Measurements from ENCODE around the gene RPS16. TPM values are rescaled to one million over a fixed set of nuclear protein-coding genes. Genes with fewer than 3 reads are reported as not detected.

The RPS16 gene
- total and polyA plus RNA-seq, 5 donors from 2014 or later: 1,440 to 2,708 (median 2,162) TPM

DNA sequence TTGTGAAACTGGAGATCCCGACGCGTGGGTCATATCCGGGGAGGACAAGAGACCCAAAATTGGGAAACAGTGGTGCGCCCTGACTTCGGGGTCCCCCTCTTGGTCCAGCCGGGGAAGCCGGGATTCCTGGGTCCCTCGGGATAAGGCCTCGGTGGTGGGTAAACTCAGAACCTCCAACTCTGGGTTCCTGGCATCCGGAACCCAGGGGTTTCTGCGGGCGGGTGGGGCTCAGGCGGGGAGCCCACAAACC lies 28.4 kb downstream of the RPS16 start:
- H3K9me3 Mint-ChIP-seq: peaks cover 0 to 11% (median 0%) of the 10 kb centered on the region in 7 donors

DNA sequence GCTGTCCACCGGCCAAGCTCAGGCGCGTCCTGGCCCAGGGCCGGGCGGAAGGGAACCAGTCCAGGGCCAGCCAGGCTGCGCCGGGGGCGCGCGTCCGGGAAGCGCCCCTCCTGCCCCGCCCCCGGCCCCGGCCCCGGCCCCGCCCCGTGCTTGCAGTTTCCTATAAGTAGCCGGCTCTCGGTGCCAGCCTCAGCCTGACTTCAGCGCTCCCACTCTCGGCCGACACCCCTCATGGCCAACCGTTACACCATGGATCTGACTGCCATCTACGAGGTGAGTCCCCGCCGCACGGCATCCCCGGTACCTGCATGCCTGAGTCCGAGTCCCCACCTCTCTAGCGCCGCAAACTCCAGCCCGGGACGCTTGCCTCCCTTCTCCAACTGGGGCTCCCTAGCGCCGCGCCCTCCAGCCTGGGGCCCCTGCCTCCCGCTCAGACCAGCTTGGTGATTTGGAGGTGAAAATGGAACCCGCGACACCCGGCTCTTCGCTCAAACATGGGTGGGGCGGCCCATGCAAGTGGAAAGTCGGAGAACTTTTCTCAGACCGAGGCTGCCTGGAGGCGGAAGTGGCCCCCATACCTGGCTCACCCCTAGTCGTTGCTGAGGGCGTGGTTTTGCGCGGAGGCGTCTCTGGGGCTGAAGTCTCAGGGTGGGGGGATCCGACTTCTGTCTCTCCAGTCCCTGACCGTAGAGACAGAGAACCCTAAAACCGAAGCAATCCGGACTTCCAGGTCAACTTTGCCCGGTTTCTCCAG lies 28.9 kb downstream of the RPS16 start, which contains the start of gene ZFP36:
TSS of gene ZFP36 (plus strand) at position 192 of the 754 bp plus-strand sequence. CDS start at position 250, 58 bp downstream.
- DNase-seq (peak; percentile 85 to 91 (median 89)), ATAC-seq (ENCODE audit: low read depth in 2 of 2) (peak; percentile 30 to 33)
- no peaks in the 10 kb centered on the region for H3K27me3 ChIP-seq (ENCODE audit: control insufficient read depth, insufficient read depth, low read length)
- H3K27ac ChIP-seq (ENCODE audit: insufficient read depth, low read length, poor library complexity, severe bottlenecking): peak within 1 kb of the TSS; percentile 100
- peak within 1 kb of the TSS; percentile 97 for H3K4me3 ChIP-seq (ENCODE audit: low read depth, low read length)
- H3K27ac Mint-ChIP-seq: peak within 1 kb of the TSS; percentile 98 to 100 (median 99)
- peaks cover under 1 to 59% (median 39%) of the 10 kb centered on the region in 4 donors for H3K4me1 Mint-ChIP-seq
- H3K36me3 Mint-ChIP-seq: peaks cover 20% of the 10 kb centered on the region
- peak within 1 kb of the TSS; percentile 95 to 99 (median 98) for H3K4me3 Mint-ChIP-seq
- H3K36me3 ChIP-seq (ENCODE audit: control insufficient read depth, insufficient read depth, low read length): peaks cover 19% of the 10 kb centered on the region
- H3K4me1 ChIP-seq (ENCODE audit: control insufficient read depth, insufficient read depth, low read length, poor library complexity, severe bottlenecking): peaks cover 82% of the 10 kb centered on the region
- H3K27me3 Mint-ChIP-seq: peaks cover 20% of the 10 kb centered on the region
- H3K9me3 ChIP-seq (ENCODE audit: control insufficient read depth in 2 of 2, low read length in 2 of 2): no peaks in the 10 kb centered on the region
- H3K9me3 Mint-ChIP-seq: peaks cover 0 to 7% (median 0%) of the 10 kb centered on the region in 7 donors

More for the DNA sequence above, 28.4 kb downstream of the RPS16 start:
- ATAC-seq (ENCODE audit: low read depth in 2 of 2) (no peak), DNase-seq (no peak)
- H3K9me3 ChIP-seq (ENCODE audit: control insufficient read depth in 2 of 2, low read length in 2 of 2): no peaks in the 10 kb centered on the region
- H3K27me3 Mint-ChIP-seq: peaks cover 25% of the 10 kb centered on the region
- peaks cover 23% of the 10 kb centered on the region for H3K36me3 Mint-ChIP-seq
- no peaks in the 10 kb centered on the region for H3K27me3 ChIP-seq (ENCODE audit: control insufficient read depth, insufficient read depth, low read length)
- peak overlapping the region; percentile 98 to 100 (median 99) for H3K27ac Mint-ChIP-seq
- peak overlapping the region; percentile 97 for H3K4me3 ChIP-seq (ENCODE audit: low read depth, low read length)
- peaks cover 4 to 59% (median 36%) of the 10 kb centered on the region in 4 donors for H3K4me1 Mint-ChIP-seq
- H3K4me3 Mint-ChIP-seq: peak overlapping the region; percentile 95 to 99 (median 98)
- H3K36me3 ChIP-seq (ENCODE audit: control insufficient read depth, insufficient read depth, low read length): peaks cover 19% of the 10 kb centered on the region
- H3K27ac ChIP-seq (ENCODE audit: insufficient read depth, low read length, poor library complexity, severe bottlenecking): peak overlapping the region; percentile 100
- peaks cover 77% of the 10 kb centered on the region for H3K4me1 ChIP-seq (ENCODE audit: control insufficient read depth, insufficient read depth, low read length, poor library complexity, severe bottlenecking)

DNA sequence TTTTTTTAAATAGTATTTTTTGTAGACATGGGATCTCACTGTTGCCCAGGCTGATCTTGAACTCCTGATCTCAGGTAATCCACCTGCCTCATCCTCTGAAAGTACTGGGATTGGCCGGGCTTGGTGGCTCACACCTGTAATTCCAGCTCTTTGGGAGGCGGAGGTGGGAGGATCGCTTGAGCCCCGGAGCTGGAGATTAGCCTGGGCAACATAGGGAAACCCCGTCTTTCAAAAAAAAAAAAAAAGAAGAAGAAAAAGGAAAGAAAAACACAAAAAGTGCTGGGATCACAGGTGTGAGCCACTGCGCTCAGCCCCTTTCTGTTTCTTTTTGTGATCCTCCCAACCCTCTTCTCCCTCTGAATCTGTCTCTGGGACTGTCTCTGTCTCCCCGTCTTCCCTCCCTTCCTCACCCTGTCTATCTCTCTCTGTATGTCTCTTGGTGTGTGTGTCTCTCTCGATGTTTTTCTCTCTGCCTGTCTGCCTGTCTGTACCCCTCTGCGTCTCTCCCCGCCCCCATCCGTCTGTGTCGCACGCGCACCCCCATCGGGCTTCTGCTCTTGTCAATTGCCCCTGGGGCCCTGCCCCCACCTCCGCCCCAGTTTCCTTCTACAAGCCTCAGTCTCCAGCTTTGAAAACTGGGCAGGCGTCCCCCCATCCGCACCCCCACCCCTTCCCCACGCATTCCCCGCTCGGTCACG lies 29.6 kb downstream of the RPS16 start:
- H3K27me3 Mint-ChIP-seq: peaks cover 18% of the 10 kb centered on the region
- peak overlapping the region; percentile 95 to 99 (median 96) for H3K4me3 Mint-ChIP-seq
- peaks cover 83% of the 10 kb centered on the region for H3K4me1 ChIP-seq (ENCODE audit: control insufficient read depth, insufficient read depth, low read length, poor library complexity, severe bottlenecking)
- DNase-seq (peak; percentile 80 to 96 (median 91)), ATAC-seq (ENCODE audit: low read depth in 2 of 2) (peak; percentile 25 to 29)
- peaks cover 8 to 59% (median 39%) of the 10 kb centered on the region in 4 donors for H3K4me1 Mint-ChIP-seq
- peak overlapping the region; percentile 89 for H3K4me3 ChIP-seq (ENCODE audit: low read depth, low read length)
- H3K9me3 ChIP-seq (ENCODE audit: control insufficient read depth in 2 of 2, low read length in 2 of 2): no peaks in the 10 kb centered on the region
- H3K27ac ChIP-seq (ENCODE audit: insufficient read depth, low read length, poor library complexity, severe bottlenecking): peak overlapping the region; percentile 100
- no peaks in the 10 kb centered on the region for H3K27me3 ChIP-seq (ENCODE audit: control insufficient read depth, insufficient read depth, low read length)
- H3K36me3 ChIP-seq (ENCODE audit: control insufficient read depth, insufficient read depth, low read length): peaks cover 19% of the 10 kb centered on the region
- H3K27ac Mint-ChIP-seq: peak overlapping the region; percentile 69 to 100 (median 99)
- H3K36me3 Mint-ChIP-seq: peaks cover 15% of the 10 kb centered on the region
- H3K9me3 Mint-ChIP-seq: peaks cover 0 to 6% (median 0%) of the 10 kb centered on the region in 7 donors

DNA sequence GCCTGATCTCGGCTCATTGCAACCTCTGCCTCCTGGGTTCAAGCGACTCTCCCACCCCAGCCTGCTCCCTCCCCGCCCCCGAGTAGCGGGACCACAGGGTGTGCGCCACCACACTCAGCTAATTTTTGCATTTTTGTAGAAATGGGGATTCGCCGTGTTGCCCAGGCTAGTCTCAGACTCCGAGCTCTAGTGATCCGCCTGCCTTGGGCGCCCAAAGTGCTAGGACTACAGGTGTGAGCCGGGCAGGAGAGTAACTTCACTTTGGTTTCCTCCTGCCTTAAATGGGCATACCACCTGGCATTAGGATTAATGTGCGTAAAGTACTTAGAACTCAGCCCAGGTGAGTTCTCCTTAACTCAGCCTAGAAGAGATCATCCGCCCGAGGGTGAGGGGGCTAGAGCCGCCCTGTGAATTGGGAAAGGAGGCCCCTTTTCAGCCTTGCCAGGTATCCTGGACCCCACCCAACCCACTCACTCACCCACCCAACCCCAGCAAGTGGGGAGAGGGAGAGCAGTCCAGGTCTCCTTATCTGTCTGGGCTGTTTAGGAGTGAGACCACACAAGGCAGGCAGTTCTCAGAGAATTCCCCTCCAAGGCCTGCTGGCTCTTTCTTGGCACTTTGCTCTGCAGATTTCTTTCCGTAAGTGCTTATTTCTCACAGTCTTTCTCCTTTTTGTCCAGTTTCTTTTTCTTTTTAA lies 30.3 kb downstream of the RPS16 start:
- Mint-ChIP-seq H3K9me3 (peaks cover 0 to 6% (median 0%) of the 10 kb centered on the region in 7 donors), H3K27me3 (peaks cover 22% of the 10 kb centered on the region), H3K36me3 (peaks cover 14% of the 10 kb centered on the region), H3K4me1 (peaks cover 8 to 59% (median 36%) of the 10 kb centered on the region in 4 donors), H3K27ac (peak overlapping the region; percentile 93 to 100 (median 99)), H3K4me3 (peak overlapping the region; percentile 95 to 99 (median 96))
- peak overlapping the region; percentile 89 for H3K4me3 ChIP-seq (ENCODE audit: low read depth, low read length)
- H3K4me1 ChIP-seq (ENCODE audit: control insufficient read depth, insufficient read depth, low read length, poor library complexity, severe bottlenecking): peaks cover 83% of the 10 kb centered on the region
- H3K9me3 ChIP-seq (ENCODE audit: control insufficient read depth in 2 of 2, low read length in 2 of 2): no peaks in the 10 kb centered on the region
- DNase-seq (peak in 2 of 3 donors; percentile 36 to 63), ATAC-seq (ENCODE audit: low read depth in 2 of 2) (no peak)
- H3K27me3 ChIP-seq (ENCODE audit: control insufficient read depth, insufficient read depth, low read length): no peaks in the 10 kb centered on the region
- peaks cover 19% of the 10 kb centered on the region for H3K36me3 ChIP-seq (ENCODE audit: control insufficient read depth, insufficient read depth, low read length)
- H3K27ac ChIP-seq (ENCODE audit: insufficient read depth, low read length, poor library complexity, severe bottlenecking): peak overlapping the region; percentile 100

DNA sequence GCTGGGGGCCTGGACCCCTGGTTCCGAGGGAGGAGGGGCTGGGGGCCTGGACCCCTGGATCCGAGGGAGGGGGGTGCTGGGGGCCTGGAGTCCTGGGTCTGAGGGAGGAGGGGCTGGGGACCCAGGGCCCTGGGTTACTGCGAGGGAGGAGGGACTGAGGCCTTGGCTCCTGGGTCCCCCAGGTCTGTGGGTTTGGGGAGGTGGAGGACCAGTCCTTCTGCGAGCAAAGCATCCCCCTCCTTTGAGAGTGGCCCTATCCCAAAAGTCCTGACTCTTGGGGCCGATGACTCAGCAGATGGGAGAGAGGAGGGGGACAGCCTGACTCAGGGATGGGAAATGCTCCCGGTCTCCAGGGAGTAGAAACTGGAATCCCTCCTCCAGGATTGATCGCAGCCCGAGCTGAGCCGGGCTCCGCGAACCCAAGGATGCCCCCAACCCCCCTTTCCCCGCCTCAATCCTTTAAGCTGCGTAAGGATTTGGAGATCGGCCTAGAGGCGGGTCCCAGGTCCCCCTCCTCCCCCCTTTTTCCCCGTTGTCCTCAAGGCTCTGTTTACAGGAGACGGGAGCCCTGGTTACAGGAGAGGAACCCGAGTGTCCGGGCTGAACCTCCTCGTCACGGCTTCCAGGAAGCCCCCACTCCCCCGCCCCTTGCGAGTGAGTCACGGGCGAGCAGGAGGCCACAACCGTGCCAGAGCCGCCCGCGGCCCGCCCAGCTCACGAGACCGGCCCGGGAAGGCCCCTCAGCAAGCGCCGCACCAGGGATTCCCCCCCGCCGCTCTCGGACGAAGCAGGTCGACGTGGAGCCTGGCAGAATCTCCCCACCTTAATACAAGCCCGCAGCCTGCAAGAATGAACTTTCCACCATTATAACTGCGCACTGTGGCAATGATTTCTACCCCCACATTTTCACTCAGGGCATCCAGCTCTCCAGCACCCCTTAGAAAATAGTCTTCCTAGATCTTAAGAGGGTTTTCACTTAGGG lies 32.1 kb downstream of the RPS16 start:
- H3K4me3 Mint-ChIP-seq: peak overlapping the region; percentile 95 to 99 (median 96)
- peak; percentile 90 to 98 (median 94) for DNase-seq
- H3K9me3 Mint-ChIP-seq: peaks cover 0 to 5% (median 0%) of the 10 kb centered on the region in 7 donors
- Histone ChIP-seq H3K9me3 (ENCODE audit: control insufficient read depth in 2 of 2, low read length in 2 of 2) (no peaks in the 10 kb centered on the region), H3K27ac (ENCODE audit: insufficient read depth, low read length, poor library complexity, severe bottlenecking) (peak overlapping the region; percentile 100), H3K27me3 (ENCODE audit: control insufficient read depth, insufficient read depth, low read length) (no peaks in the 10 kb centered on the region), H3K4me1 (ENCODE audit: control insufficient read depth, insufficient read depth, low read length, poor library complexity, severe bottlenecking) (peaks cover 79% of the 10 kb centered on the region), H3K36me3 (ENCODE audit: control insufficient read depth, insufficient read depth, low read length) (peaks cover 19% of the 10 kb centered on the region), H3K4me3 (ENCODE audit: low read depth, low read length) (peak overlapping the region; percentile 80)
- H3K27me3 Mint-ChIP-seq: peaks cover 14% of the 10 kb centered on the region
- H3K36me3 Mint-ChIP-seq: peaks cover 14% of the 10 kb centered on the region
- peak overlapping the region; percentile 93 to 100 (median 99) for H3K27ac Mint-ChIP-seq
- peak; percentile 32 to 35 for ATAC-seq (ENCODE audit: low read depth in 2 of 2)
- H3K4me1 Mint-ChIP-seq: peaks cover 8 to 67% (median 43%) of the 10 kb centered on the region in 4 donors

DNA sequence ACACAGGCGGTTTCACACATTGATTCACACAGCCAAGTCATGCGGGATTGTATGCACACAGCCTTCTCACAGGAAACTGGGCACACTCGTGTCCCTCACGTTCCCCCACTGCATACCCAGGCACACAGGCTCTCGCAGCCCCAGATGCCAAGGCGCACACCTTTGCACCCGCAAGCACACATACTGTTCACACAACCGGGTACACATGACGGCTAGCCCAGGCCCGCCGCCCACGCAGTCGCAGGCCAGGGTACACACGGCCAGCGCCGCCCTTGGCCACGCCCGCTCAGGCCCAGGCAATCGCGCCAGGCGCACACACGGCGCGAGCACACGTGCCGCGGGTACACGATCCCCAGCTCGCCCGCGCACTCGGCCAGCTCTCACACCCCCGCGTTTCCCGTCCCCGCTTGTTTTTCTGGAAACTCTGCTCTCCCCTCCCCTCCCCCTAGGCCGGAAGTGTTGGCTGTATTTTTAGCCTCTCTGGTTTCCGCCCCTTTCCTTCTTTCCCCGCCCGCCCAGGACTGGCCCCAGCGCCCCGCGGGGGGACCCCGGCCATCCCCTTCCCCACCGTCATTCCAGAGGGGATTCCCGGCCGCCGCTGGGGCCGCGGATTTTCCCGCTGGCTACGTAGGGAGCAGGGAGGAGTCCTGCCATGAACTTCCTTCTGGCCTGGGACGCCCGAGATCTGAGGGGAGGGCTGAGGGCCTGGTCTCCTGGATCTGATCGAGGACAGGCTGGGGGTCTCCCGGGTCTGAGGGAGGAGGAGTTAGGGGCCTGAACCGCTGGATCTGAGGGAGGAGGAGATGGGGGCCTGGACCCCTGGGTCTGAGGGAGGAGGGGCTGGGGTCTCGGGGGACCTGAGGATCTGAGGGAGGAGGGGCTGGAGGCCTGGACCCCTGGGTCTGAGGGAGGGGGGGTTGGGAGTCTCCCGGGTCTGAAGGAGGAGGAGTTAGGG lies 33.1 kb downstream of the RPS16 start:
- Mint-ChIP-seq H3K4me1 (peaks cover 8 to 74% (median 45%) of the 10 kb centered on the region in 4 donors), H3K27me3 (peaks cover 14% of the 10 kb centered on the region), H3K4me3 (peak overlapping the region; percentile 95 to 99 (median 96)), H3K9me3 (peaks cover 0 to 4% (median 0%) of the 10 kb centered on the region in 7 donors), H3K27ac (peak overlapping the region; percentile 93 to 100 (median 99)), H3K36me3 (peaks cover 10% of the 10 kb centered on the region)
- peaks cover 9% of the 10 kb centered on the region for H3K36me3 ChIP-seq (ENCODE audit: control insufficient read depth, insufficient read depth, low read length)
- no peaks in the 10 kb centered on the region for H3K9me3 ChIP-seq (ENCODE audit: control insufficient read depth in 2 of 2, low read length in 2 of 2)
- peak overlapping the region; percentile 100 for H3K27ac ChIP-seq (ENCODE audit: insufficient read depth, low read length, poor library complexity, severe bottlenecking)
- no peaks in the 10 kb centered on the region for H3K27me3 ChIP-seq (ENCODE audit: control insufficient read depth, insufficient read depth, low read length)
- peak overlapping the region; percentile 51 for H3K4me3 ChIP-seq (ENCODE audit: low read depth, low read length)
- DNase-seq (peak; percentile 81 to 95 (median 85)), ATAC-seq (ENCODE audit: low read depth in 2 of 2) (peak; percentile 2)
- H3K4me1 ChIP-seq (ENCODE audit: control insufficient read depth, insufficient read depth, low read length, poor library complexity, severe bottlenecking): peaks cover 81% of the 10 kb centered on the region

Measured in CD4-positive, CD25-positive, alpha-beta regulatory T cell (primary cell).